ENCODE data around the gene ZNF280D. TPM values are rescaled to one million over a fixed set of nuclear protein-coding genes. Genes with fewer than 3 reads are reported as not detected.

ZNF280D gene
- polyA plus RNA-seq, 2 of the 4 experiments (the other 2 are of a cell fraction): 13.4 to 21.8 TPM

DNA sequence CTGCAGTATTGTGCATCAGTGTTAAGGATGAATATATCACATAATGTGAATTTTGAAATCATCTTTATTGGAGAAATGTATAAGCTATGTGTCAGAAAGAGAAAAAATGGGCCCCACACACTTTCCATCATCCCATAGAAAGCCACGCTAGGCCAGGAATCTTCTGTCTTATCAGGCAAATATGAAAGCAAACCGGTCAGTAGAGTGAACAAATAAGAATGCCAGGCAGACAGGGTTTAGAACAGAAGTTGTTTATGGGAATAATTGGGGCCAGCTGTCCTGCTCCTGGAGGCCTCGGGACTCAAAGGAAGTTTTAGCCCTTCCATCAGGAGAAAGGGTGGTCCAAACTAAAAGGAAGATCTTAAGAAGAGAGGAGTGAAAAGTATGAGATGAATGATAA is 39.5 kb downstream of the ZNF280D start:
- FAIRE-seq: no peak
- H3K4me1 ChIP-seq: no peaks in the 10 kb centered on the region
- H3K9me3 ChIP-seq: no peaks in the 10 kb centered on the region
- ATAC-seq: no peak
- no peak for DNase-seq (ENCODE audit: low read depth in 1 of 2, low spot score in 1 of 2)
- ChIA-PET CTCF (interaction anchor here (1.7 kb wide), 1 partner anchor 10 kb away, joined by 6 read pairs; no protein-coding TSS in a partner anchor), POLR2A (interaction anchor here (0.6 kb wide), 1 partner anchor 501 kb away, joined by 3 read pairs; no protein-coding TSS in a partner anchor)
- H3K4me2 ChIP-seq: no peak overlapping the region
- H3K4me3 ChIP-seq: no peak overlapping the region
- no peak overlapping the region for H3K27ac ChIP-seq
- WGBS (ENCODE audit: missing lambda C conversion rate): 84% methylated on average over 3 of the region's 3 CpGs
- TF ChIP-seq MAFK (IDR thresholded peaks at IDR 0.05; ENCODE audit: partially characterized antibody) (no peak), POLR2AphosphoS2 (conservative IDR thresholded peaks at IDR 0.05; ENCODE audit: low read length) (no peak), CEBPB (IDR thresholded peaks at IDR 0.05) (no peak), RFX5 (IDR thresholded peaks at IDR 0.05) (no peak), EP300 (IDR thresholded peaks at IDR 0.05) (no peak), HOXB13 (CRISPR knock-in tag; IDR thresholded peaks at IDR 0.05; ENCODE audit: low read depth) (no peak), HEYL (CRISPR knock-in tag; IDR thresholded peaks at IDR 0.05) (no peak), ZFP36 (IDR thresholded peaks at IDR 0.05; ENCODE audit: borderline replicate concordance, partially characterized antibody) (no peak)
- TF ChIP-seq, protein P1, sequence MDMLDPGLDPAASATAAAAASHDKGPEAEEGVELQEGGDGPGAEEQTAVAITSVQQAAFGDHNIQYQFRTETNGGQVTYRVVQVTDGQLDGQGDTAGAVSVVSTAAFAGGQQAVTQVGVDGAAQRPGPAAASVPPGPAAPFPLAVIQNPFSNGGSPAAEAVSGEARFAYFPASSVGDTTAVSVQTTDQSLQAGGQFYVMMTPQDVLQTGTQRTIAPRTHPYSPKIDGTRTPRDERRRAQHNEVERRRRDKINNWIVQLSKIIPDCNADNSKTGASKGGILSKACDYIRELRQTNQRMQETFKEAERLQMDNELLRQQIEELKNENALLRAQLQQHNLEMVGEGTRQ (IDR thresholded peaks at IDR 0.05): no peak
- TF ChIP-seq, protein P2, sequence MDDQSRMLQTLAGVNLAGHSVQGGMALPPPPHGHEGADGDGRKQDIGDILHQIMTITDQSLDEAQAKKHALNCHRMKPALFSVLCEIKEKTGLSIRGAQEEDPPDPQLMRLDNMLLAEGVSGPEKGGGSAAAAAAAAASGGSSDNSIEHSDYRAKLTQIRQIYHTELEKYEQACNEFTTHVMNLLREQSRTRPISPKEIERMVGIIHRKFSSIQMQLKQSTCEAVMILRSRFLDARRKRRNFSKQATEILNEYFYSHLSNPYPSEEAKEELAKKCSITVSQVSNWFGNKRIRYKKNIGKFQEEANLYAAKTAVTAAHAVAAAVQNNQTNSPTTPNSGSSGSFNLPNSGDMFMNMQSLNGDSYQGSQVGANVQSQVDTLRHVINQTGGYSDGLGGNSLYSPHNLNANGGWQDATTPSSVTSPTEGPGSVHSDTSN (IDR thresholded peaks at IDR 0.05): no peak
- TF ChIP-seq, protein P3, sequence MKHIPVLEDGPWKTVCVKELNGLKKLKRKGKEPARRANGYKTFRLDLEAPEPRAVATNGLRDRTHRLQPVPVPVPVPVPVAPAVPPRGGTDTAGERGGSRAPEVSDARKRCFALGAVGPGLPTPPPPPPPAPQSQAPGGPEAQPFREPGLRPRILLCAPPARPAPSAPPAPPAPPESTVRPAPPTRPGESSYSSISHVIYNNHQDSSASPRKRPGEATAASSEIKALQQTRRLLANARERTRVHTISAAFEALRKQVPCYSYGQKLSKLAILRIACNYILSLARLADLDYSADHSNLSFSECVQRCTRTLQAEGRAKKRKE (CRISPR knock-in tag; IDR thresholded peaks at IDR 0.05; ENCODE audit: low read depth): no peak
- TF ChIP-seq, protein P4, sequence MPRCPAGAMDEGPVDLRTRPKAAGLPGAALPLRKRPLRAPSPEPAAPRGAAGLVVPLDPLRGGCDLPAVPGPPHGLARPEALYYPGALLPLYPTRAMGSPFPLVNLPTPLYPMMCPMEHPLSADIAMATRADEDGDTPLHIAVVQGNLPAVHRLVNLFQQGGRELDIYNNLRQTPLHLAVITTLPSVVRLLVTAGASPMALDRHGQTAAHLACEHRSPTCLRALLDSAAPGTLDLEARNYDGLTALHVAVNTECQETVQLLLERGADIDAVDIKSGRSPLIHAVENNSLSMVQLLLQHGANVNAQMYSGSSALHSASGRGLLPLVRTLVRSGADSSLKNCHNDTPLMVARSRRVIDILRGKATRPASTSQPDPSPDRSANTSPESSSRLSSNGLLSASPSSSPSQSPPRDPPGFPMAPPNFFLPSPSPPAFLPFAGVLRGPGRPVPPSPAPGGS (IDR thresholded peaks at IDR 0.05): no peak
- TF ChIP-seq, protein P5, sequence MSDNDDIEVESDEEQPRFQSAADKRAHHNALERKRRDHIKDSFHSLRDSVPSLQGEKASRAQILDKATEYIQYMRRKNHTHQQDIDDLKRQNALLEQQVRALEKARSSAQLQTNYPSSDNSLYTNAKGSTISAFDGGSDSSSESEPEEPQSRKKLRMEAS (IDR thresholded peaks at IDR 0.05): no peak

DNA sequence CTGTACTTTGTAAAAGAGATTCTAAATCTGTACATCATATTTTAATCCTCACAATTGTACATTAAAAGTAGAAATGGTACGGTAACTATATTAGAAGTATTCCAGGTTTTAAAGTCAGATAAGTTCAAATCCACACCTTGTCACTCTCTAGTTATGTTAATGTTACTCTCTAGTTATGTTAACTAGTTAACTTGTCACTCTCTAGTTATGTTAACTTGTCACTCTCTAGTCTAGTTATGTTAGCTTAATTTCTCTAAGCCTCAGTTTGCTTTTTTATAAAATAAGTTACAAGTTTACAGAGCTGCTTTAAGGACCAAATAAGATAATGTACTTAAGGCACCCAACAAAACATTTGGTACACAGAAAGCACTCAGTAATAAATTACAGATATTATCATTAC is 42.6 kb downstream of the ZNF280D start:
- H3K4me1 ChIP-seq: no peaks in the 10 kb centered on the region
- H3K4me3 ChIP-seq: no peak overlapping the region
- WGBS (ENCODE audit: missing lambda C conversion rate): 89% methylated on average over 1 of the region's 1 CpG
- DNase-seq (ENCODE audit: low read depth in 1 of 2, low spot score in 1 of 2) (no peak), FAIRE-seq (peak; percentile 51), ATAC-seq (no peak)
- H3K4me2 ChIP-seq: no peak overlapping the region
- H3K27ac ChIP-seq: no peak overlapping the region
- ChIA-PET CTCF (no interaction called here), POLR2A (no interaction called here)
- no peaks in the 10 kb centered on the region for H3K9me3 ChIP-seq
- no peak for TF ChIP-seq CHD2 (IDR thresholded peaks at IDR 0.05; ENCODE audit: low read length, partially characterized antibody)
- no peak for TF ChIP-seq KDM5A (IDR thresholded peaks at IDR 0.05)
- TF ChIP-seq, protein P6, sequence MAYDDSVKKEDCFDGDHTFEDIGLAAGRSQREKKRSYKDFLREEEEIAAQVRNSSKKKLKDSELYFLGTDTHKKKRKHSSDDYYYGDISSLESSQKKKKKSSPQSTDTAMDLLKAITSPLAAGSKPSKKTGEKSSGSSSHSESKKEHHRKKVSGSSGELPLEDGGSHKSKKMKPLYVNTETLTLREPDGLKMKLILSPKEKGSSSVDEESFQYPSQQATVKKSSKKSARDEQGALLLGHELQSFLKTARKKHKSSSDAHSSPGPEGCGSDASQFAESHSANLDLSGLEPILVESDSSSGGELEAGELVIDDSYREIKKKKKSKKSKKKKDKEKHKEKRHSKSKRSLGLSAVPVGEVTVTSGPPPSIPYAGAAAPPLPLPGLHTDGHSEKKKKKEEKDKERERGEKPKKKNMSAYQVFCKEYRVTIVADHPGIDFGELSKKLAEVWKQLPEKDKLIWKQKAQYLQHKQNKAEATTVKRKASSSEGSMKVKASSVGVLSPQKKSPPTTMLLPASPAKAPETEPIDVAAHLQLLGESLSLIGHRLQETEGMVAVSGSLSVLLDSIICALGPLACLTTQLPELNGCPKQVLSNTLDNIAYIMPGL (CRISPR knock-in tag; IDR thresholded peaks at IDR 0.05; ENCODE audit: borderline replicate concordance): no peak
- TF ChIP-seq JUNB (IDR thresholded peaks at IDR 0.05): no peak
- no peak for TF ChIP-seq RCOR1 (IDR thresholded peaks at IDR 0.05; ENCODE audit: low read depth, low read length)
- TF ChIP-seq SREBF2 (IDR thresholded peaks at IDR 0.05): no peak
- no peak for TF ChIP-seq HDAC2 (IDR thresholded peaks at IDR 0.05)
- TF ChIP-seq PHF8 (IDR thresholded peaks at IDR 0.05; ENCODE audit: borderline replicate concordance, low read depth): no peak
- TF ChIP-seq EP300 (IDR thresholded peaks at IDR 0.05): no peak
